PC-9 (cell line): ENCODE results near the gene ZDHHC9. TPM values are rescaled to one million over a fixed set of nuclear protein-coding genes. Genes with fewer than 3 reads are reported as not detected.
"Not testable (repeated sequence)": the region's sequence is repeated elsewhere in the genome, so short reads cannot be mapped to it uniquely, and the experiment has no call there.

Experiments
- BruUV-seq: library from RNA; stranded (reverse); fragments of 400-500 nt; replicated peaks from 2 replicates; lab custom pipeline; 2021; lab: Mats Ljungman, UMichigan
- CTCF ChIA-PET: fragments of 300-600 bp; sonication (Branson Sonifier 250); formaldehyde crosslinking; loops from one replicate; lab custom pipeline; 2022; ENCODE audit warnings: antibody characterized with exemption; lab: Charles Lee
- POLR2A ChIA-PET: fragments of 300-600 bp; sonication (Branson Sonifier 250); formaldehyde crosslinking; loops from one replicate; lab custom pipeline; 2022; ENCODE audit warnings: antibody characterized with exemption; ENCODE audit not compliant: unreplicated experiment; lab: Charles Lee
- DNase-seq, 2 experiments: peaks; one replicate each; pipeline versions ENCODE4 v3.0.0 to v3.0.0-alpha.2; 2015 to 2022; ENCODE audit warnings: mixed read lengths in 1 of 2
- H2AFZ ChIP-seq: fragments of 200-600 bp; sonication (generic); 2 replicates; pipeline ENCODE4 v1.8.1; 2017; ENCODE audit warnings: antibody characterized with exemption
- H3F3A ChIP-seq: fragments of 200-600 bp; sonication (generic); 2 replicates; pipeline ENCODE4 v1.8.1; 2017; ENCODE audit warnings: antibody characterized with exemption, mild to moderate bottlenecking, low read depth; ENCODE audit not compliant: insufficient read depth
- H3K27ac ChIP-seq: fragments of 200-600 bp; sonication (generic); 2 replicates; pipeline ENCODE4 v1.6.1; 2016; ENCODE audit warnings: mixed run types
- H3K27me3 ChIP-seq: fragments of 200-600 bp; sonication (generic); 2 replicates; pipeline ENCODE4 v1.6.1; 2016; ENCODE audit warnings: low read depth, mixed run types; ENCODE audit not compliant: insufficient read depth
- H3K36me3 ChIP-seq: fragments of 200-600 bp; sonication (generic); 2 replicates; pipeline ENCODE4 v1.6.1; 2016; ENCODE audit warnings: low read depth, mixed run types
- H3K4me1 ChIP-seq: fragments of 200-600 bp; sonication (generic); replicated peaks from 2 replicates; pipeline ENCODE4 v1.6.1; 2016; ENCODE audit warnings: mixed run types; ENCODE audit not compliant: insufficient read depth
- H3K4me2 ChIP-seq: fragments of 200-600 bp; sonication (generic); 2 replicates; pipeline ENCODE4 v1.6.1; 2017; ENCODE audit warnings: mixed run types
- H3K4me3 ChIP-seq: fragments of 200-600 bp; sonication (generic); 2 replicates; pipeline ENCODE4 v1.6.1; 2016; ENCODE audit warnings: mixed run types
- H3K79me2 ChIP-seq: fragments of 200-600 bp; sonication (generic); 2 replicates; pipeline ENCODE4 v1.6.1; 2017; ENCODE audit warnings: low read depth, mixed run types
- H3K9me2 ChIP-seq: fragments of 200-600 bp; sonication (generic); 2 replicates; pipeline ENCODE4 v1.8.1; 2017; ENCODE audit warnings: mild to moderate bottlenecking; ENCODE audit not compliant: insufficient read depth
- H3K9me3 ChIP-seq: fragments of 200-600 bp; sonication (generic); 2 replicates; pipeline ENCODE4 v1.8.1; 2016; ENCODE audit warnings: low read depth; ENCODE audit not compliant: insufficient read depth
- H4K20me1 ChIP-seq: fragments of 200-600 bp; sonication (generic); 2 replicates; pipeline ENCODE4 v1.8.1; 2017; ENCODE audit not compliant: insufficient read depth
- EZH2 ChIP-seq: fragments of 200-600 bp; sonication (generic); IDR thresholded peaks from 2 replicates; pipeline ENCODE4 v1.8.0; 2017; ENCODE audit warnings: antibody characterized with exemption, low read depth
- intact Hi-C: fragments of 100-400 bp; cut with micrococcal nuclease; formaldehyde crosslinking; loops from one replicate; pipeline ENCODE4 v1.10.0; 2022; ENCODE audit not compliant: unreplicated experiment
- total RNA-seq: library from RNA; stranded (reverse); gene quantifications from 2 replicates; pipeline ENCODE4 v1.2.3, GENCODE V29; 2021
- TF ChIP-seq, protein P1 (sequence below): fragments of 200-600 bp; sonication (generic); conservative IDR thresholded peaks from 2 replicates; pipeline ENCODE4 v1.6.1; 2017; ENCODE audit warnings: mixed run types, antibody characterized with exemption, mild to moderate bottlenecking, moderate library complexity

The ZDHHC9 gene
- total RNA-seq, 1 experiment from 2014 or later: 108 TPM

DNA sequence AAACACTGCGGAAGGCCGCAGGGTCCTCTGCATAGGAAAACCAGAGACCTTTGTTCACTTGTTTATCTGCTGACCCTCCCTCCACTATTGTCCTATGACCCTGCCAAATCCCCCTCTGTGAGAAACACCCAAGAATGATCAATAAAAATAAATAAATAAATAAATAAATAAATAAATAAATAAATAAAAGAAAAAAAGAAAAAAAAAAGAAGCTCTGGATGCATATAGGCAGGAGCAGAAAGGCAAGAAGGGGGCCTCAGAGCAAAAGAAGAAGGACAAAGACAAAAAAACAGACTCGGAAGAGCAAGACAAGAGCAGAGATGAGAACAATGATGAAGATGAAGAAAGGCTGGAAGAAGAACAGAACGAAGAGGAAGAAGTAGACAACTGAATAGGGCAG is 8.1 kb upstream of the ZDHHC9 start:
- H2AFZ ChIP-seq, POLR2A ChIA-PET, H3F3A ChIP-seq, H3K9me2 ChIP-seq, BruUV-seq, H3K27me3 ChIP-seq, intact Hi-C loops, H3K9me3 ChIP-seq, DNase-seq, H3K36me3 ChIP-seq, H4K20me1 ChIP-seq, H3K4me2 ChIP-seq, CTCF ChIA-PET, H3K27ac ChIP-seq, H3K79me2 ChIP-seq, H3K4me3 ChIP-seq: not testable (repeated sequence)
- peaks cover 21% of the 10 kb centered on the region for H3K4me1 ChIP-seq

DNA sequence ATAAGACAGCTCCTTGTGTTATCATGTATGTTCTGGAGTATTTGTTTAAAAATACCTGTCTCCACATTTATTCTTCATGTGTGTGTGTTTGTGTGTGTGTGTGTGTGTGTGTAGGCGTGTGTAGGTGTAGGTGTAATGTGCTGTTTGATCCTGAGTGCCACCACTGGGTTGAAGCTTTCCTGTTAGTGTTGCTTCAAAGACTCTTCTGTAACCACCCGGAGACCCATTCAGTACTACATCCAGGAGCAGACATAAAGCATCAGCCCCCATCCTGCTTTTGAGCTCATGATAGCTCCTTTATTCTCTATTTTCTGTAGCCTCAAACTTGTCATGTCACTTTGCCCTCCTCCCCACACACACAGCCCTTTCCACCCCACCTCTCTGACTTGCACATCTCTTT is 3.0 kb upstream of the ZDHHC9 start:
- H3K4me1 ChIP-seq: peaks cover 54% of the 10 kb centered on the region
- H3K27me3 ChIP-seq: no peaks in the 10 kb centered on the region
- TF ChIP-seq, protein P1, sequence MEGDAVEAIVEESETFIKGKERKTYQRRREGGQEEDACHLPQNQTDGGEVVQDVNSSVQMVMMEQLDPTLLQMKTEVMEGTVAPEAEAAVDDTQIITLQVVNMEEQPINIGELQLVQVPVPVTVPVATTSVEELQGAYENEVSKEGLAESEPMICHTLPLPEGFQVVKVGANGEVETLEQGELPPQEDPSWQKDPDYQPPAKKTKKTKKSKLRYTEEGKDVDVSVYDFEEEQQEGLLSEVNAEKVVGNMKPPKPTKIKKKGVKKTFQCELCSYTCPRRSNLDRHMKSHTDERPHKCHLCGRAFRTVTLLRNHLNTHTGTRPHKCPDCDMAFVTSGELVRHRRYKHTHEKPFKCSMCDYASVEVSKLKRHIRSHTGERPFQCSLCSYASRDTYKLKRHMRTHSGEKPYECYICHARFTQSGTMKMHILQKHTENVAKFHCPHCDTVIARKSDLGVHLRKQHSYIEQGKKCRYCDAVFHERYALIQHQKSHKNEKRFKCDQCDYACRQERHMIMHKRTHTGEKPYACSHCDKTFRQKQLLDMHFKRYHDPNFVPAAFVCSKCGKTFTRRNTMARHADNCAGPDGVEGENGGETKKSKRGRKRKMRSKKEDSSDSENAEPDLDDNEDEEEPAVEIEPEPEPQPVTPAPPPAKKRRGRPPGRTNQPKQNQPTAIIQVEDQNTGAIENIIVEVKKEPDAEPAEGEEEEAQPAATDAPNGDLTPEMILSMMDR: no peak
- no peak for TF ChIP-seq EZH2
- H3K4me2 ChIP-seq: peak overlapping the region; percentile 75; the same call in 1 of the 2 replicates
- 0 out of 2 replicates have a peak, but pooled peaks cover under 1% of the 10 kb centered on the region for H3K36me3 ChIP-seq
- no peak overlapping the region for H3K4me3 ChIP-seq
- H3K79me2 ChIP-seq: peaks cover 18% of the 10 kb centered on the region
- no peak for DNase-seq
- H3K27ac ChIP-seq: peak overlapping the region; percentile 97
- no TSS peak for BruUV-seq
- no peaks in the 10 kb centered on the region for H4K20me1 ChIP-seq
- intact Hi-C loops: no loop called here
- H2AFZ ChIP-seq: peak overlapping the region; percentile 72; the same call in 1 of the 2 replicates
- H3K9me3 ChIP-seq: no peaks in the 10 kb centered on the region
- H3K9me2 ChIP-seq: no peaks in the 10 kb centered on the region
- ChIA-PET CTCF (interaction anchor here (0.6 kb wide), 1 partner anchor 246 kb away, joined by 3 read pairs; no protein-coding TSS in a partner anchor), POLR2A (interaction anchor here (0.7 kb wide), 1 partner anchor 263 kb away, joined by 3 read pairs; no protein-coding TSS in a partner anchor)
- peaks cover 46% of the 10 kb centered on the region for H3F3A ChIP-seq

DNA sequence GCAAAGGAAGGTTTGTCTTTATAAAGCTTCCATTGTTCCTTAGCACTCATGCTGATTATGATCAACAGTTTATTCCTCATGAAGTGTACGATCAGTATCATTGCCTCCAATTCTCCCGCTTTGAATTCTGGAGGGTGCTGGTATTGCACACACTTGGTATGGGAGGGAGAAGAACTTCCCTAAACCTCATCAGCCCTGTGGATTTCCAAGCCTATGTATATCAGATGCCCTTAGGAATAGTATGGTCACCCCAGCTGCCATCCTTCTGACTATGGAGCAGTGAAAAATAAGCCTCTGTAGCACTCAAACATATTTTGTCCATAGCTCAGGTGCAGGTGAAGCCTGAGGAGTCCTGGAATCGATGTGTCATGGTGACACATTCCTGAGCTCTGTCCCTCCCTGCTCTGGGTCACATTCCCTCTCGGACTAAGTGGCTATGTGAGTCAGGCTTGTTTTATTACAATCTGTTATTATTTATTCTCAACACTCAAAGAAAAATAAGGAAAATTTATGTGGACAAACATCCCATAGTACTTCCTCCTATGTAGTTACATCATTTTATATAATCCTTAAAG is 2.0 kb upstream of the ZDHHC9 start:
- no peaks in the 10 kb centered on the region for H3K9me3 ChIP-seq
- H2AFZ ChIP-seq: no peak overlapping the region
- peak overlapping the region; percentile 97 for H3K27ac ChIP-seq
- no TSS peak for BruUV-seq
- ChIA-PET CTCF (no interaction called here), POLR2A (interaction anchor here (0.5 to 1.1 kb wide), 5 partner anchors 26 to 211 kb away, joined by 4 to 9 read pairs (median 5); partner anchors contain the start of gene UTP14A)
- peaks cover 6% of the 10 kb centered on the region for H4K20me1 ChIP-seq
- TF ChIP-seq EZH2: no peak
- TF ChIP-seq, protein P1: no peak
- peaks cover 28% of the 10 kb centered on the region for H3K79me2 ChIP-seq
- DNase-seq: peak; percentile 73 to 95
- H3K9me2 ChIP-seq: no peaks in the 10 kb centered on the region
- H3K4me2 ChIP-seq: peak overlapping the region; percentile 75
- 0 out of 2 replicates have a peak, but pooled peaks cover 10% of the 10 kb centered on the region for H3K36me3 ChIP-seq
- H3K4me3 ChIP-seq: peak overlapping the region; percentile 12; the same call in 1 of the 2 replicates
- H3K4me1 ChIP-seq: peaks cover 55% of the 10 kb centered on the region
- intact Hi-C loops: loop anchor here (1.0 kb wide), 1 partner anchor 61 kb away; the partner anchor contains the start of gene UTP14A
- peaks cover 46% of the 10 kb centered on the region for H3F3A ChIP-seq
- H3K27me3 ChIP-seq: no peaks in the 10 kb centered on the region
